Measurements from ENCODE around the gene AANAT.

DNA sequence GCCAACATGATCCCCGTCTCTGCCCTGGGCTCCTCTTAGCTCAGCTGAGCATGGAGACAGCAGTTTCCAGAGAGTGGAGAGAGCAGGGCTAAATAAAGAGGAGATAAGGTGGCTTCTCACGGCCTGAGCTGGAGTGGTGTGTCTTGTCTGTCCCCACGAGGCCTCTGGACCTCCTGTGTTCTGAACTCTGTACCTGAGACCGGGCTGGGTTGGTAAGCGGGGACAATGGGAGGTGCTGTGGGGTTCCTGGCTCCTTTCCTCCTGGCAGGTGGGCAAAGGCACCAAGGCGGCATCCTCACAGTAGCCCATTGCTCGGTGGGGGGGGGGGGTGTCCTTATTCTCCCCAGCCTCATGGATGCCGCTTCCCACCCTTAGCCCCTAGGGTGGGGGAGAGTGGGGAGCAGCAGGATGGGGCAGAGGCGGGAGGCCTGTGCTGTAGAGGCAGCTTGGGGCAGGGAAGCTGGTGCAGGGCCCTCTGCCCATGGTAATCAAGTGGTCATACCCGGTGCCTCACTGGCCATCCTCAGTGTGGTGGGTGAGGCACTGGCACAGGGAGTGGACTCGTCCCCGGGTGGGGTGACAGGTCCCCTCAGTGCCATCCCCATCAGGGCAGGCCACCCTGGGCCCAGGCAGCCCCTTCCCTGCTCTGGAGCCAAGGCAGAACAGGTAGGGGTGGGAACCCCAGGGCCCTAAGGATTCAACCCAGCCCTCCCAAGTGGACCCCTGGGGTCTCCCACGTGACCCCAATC lies 2.8 kb downstream of the AANAT start:
- TF ChIP-seq CTCF (IDR thresholded peaks at IDR 0.05) = no peak
- no peak for TF ChIP-seq POLR2A (IDR thresholded peaks at IDR 0.05)
